Activated T-helper 1 cell treated with anti-CD3 and anti-CD28 coated beads, Interleukin-12 subunit alpha, Interleukin-12 subunit beta, Interleukin-2, Interleukin-4 antibody, amounts not matched to agents 30 ng/mL and 10 ng/mL and 1 ng/mL, durations not matched to agents 14 hours and 24 hours and 36 hours (primary cell): ENCODE results near the gene CCDC61. TPM values are rescaled to one million over a fixed set of nuclear protein-coding genes. Genes with fewer than 3 reads are reported as not detected.

Source experiments
- DNase-seq: peaks from one replicate; pipeline ENCODE4 v3.0.0; 2021; ENCODE audit warnings: low spot score
- H3K27ac Mint-ChIP-seq: one replicate; pipeline ENCODE4 v1.8.0; 2021; ENCODE audit warnings: mild to moderate bottlenecking, mixed read lengths
- H3K27me3 Mint-ChIP-seq: one replicate; pipeline ENCODE4 v1.8.0; 2022; ENCODE audit warnings: mild to moderate bottlenecking, moderate library complexity, mixed read lengths; ENCODE audit not compliant: insufficient read depth
- H3K36me3 Mint-ChIP-seq: one replicate; pipeline ENCODE4 v1.8.0; 2021; ENCODE audit warnings: low read depth, mixed read lengths
- H3K4me1 Mint-ChIP-seq: one replicate; pipeline ENCODE4 v1.8.0; 2021; ENCODE audit warnings: low read depth, mixed read lengths
- H3K4me3 Mint-ChIP-seq: one replicate; pipeline ENCODE4 v1.8.0; 2021; ENCODE audit warnings: mild to moderate bottlenecking, moderate library complexity, mixed read lengths
- H3K9me3 Mint-ChIP-seq: one replicate; pipeline ENCODE4 v1.8.0; 2021; ENCODE audit warnings: mixed read lengths
- intact Hi-C: fragments of 100-400 bp; cut with micrococcal nuclease; formaldehyde crosslinking; loops from one replicate; pipeline ENCODE4 v1.15.1; 2024
- total RNA-seq: library from RNA; stranded (reverse); gene quantifications from 2 replicates; pipeline ENCODE4 v1.2.3, GENCODE V29; 2022

CCDC61 gene
- total RNA-seq, 1 donor from 2014 or later, result 24.0 TPM

DNA sequence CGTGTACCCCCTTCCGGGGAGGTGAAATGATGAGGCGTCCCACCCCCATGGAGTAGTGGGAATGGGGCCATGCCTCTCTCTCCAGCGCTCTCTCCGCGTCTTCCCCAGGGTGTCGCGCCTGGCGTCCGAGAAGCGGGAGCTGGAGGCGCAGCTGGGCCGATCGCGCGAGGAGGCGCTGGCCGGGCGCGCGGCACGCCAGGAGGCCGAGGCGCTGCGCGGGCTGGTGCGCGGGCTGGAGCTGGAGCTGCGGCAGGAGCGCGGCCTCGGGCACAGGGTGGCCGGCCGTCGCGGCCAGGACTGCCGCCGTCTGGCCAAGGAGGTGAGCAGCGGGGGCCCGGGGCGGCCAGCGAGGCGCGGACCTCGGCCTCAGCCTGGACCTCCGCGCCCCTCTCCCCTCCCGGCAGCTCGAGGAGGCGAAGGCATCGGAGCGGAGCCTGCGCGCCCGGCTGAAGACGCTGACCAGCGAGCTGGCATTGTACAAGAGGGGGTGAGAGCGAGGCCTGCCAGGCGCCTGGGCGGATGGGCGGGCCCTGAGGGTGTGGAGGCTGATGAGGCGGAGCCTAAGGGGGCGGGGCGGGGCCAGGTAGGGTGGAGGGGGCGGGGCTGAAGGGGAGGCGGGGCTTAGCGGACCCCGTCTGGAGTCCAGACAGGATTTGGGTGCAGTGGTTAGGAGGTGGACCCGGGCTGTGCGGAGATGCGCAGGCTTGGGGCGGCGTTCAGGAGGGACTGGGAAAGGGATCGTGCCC lies 19.8 kb downstream of the CCDC61 start:
- peak; percentile 50 for DNase-seq
- Mint-ChIP-seq H3K9me3 (no peaks in the 10 kb centered on the region), H3K4me1 (peaks cover 15% of the 10 kb centered on the region), H3K27ac (no peak overlapping the region), H3K36me3 (peaks cover 2% of the 10 kb centered on the region), H3K4me3 (peak overlapping the region; percentile 79), H3K27me3 (peaks cover 12% of the 10 kb centered on the region)
- intact Hi-C loops, result loop anchor here (5.0 kb wide), 4 partner anchors 88 to 238 kb away; partner anchors contain the start of genes FOXA3, MYPOP and SYMPK

DNA sequence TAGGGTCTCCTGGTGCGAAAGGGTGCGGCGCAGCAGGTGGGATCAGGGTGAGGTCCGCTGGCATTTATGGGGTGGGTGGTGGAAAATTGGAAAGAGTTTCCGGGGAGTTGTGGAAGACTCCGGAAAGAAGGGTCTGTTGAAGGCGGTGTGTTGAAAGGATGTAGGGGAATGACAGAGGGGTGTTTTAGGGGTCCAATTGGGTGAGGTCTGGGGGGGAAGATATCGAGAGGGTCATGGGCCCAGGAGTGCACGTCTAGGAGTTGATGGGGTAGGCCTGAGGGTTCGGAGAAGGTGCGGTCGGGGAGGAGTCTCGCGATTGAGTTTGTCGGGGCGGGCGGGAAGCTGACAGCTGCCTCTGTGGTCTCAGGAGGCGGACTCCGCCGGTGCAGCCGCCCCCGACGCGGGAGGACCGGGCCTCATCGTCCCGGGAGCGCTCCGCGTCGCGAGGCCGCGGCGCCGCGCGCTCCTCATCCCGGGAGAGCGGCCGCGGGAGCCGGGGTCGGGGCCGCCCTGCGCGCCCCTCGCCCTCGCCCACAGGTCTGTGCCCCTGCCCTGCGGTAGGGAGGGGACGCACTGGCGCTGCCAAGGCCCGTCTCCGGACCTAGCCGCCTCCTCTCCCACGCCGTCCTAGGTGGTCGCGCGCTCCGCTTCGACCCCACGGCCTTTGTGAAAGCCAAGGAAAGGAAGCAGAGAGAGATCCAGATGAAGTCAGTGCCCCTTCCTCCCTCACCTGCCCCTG lies 20.6 kb downstream of the CCDC61 start:
- Mint-ChIP-seq H3K9me3 (no peaks in the 10 kb centered on the region), H3K27ac (peak overlapping the region; percentile 78), H3K36me3 (peaks cover 2% of the 10 kb centered on the region), H3K4me3 (peak overlapping the region; percentile 89), H3K4me1 (peaks cover 15% of the 10 kb centered on the region), H3K27me3 (peaks cover 12% of the 10 kb centered on the region)
- intact Hi-C loops, result loop anchor here (1.0 to 5.0 kb wide), 5 partner anchors 21 to 239 kb away; partner anchors contain the start of genes CCDC61, FOXA3, MYPOP and SYMPK
- peak; percentile 24 for DNase-seq

- peak overlapping the region; percentile 89 for H3K4me3 Mint-ChIP-seq
- peak; percentile 74 for DNase-seq
- intact Hi-C loops, result loop anchor here (1.0 to 5.0 kb wide), 5 partner anchors 21 to 239 kb away; partner anchors contain the start of genes CCDC61, FOXA3, MYPOP and SYMPK
- H3K4me1 Mint-ChIP-seq, result peaks cover 15% of the 10 kb centered on the region
- H3K27me3 Mint-ChIP-seq, result peaks cover 12% of the 10 kb centered on the region
- peaks cover 2% of the 10 kb centered on the region for H3K36me3 Mint-ChIP-seq
- no peaks in the 10 kb centered on the region for H3K9me3 Mint-ChIP-seq
- peak overlapping the region; percentile 78 for H3K27ac Mint-ChIP-seq
These were observed 21.3 kb downstream of the CCDC61 start for GRCh38 chr19:46016426-46017094.

GRCh38 chr19:46017095-46017429 lies 21.8 kb downstream of the CCDC61 start:
- H3K4me1 Mint-ChIP-seq, result peaks cover 15% of the 10 kb centered on the region
- peaks cover 2% of the 10 kb centered on the region for H3K36me3 Mint-ChIP-seq
- no peak for DNase-seq
- intact Hi-C loops, result loop anchor here (5.0 kb wide), 4 partner anchors 90 to 240 kb away; partner anchors contain the start of genes FOXA3, MYPOP and SYMPK
- peak overlapping the region; percentile 34 for H3K27ac Mint-ChIP-seq
- H3K9me3 Mint-ChIP-seq, result no peaks in the 10 kb centered on the region
- peaks cover 12% of the 10 kb centered on the region for H3K27me3 Mint-ChIP-seq
- peak overlapping the region; percentile 60 for H3K4me3 Mint-ChIP-seq

GRCh38 chr19:46017874-46018675 lies 22.8 kb downstream of the CCDC61 start:
- no peaks in the 10 kb centered on the region for H3K9me3 Mint-ChIP-seq
- no peak for DNase-seq
- H3K4me1 Mint-ChIP-seq, result peaks cover 15% of the 10 kb centered on the region
- peaks cover 2% of the 10 kb centered on the region for H3K36me3 Mint-ChIP-seq
- H3K4me3 Mint-ChIP-seq, result no peak overlapping the region
- H3K27me3 Mint-ChIP-seq, result peaks cover 15% of the 10 kb centered on the region
- no peak overlapping the region for H3K27ac Mint-ChIP-seq
- intact Hi-C loops, result loop anchor here (5.0 kb wide), 4 partner anchors 91 to 241 kb away; partner anchors contain the start of genes FOXA3, MYPOP and SYMPK

GRCh38 chr19:46018729-46019251 lies 23.5 kb downstream of the CCDC61 start:
- Mint-ChIP-seq H3K4me1 (peaks cover 15% of the 10 kb centered on the region), H3K27me3 (peaks cover 17% of the 10 kb centered on the region), H3K4me3 (no peak overlapping the region), H3K36me3 (peaks cover 2% of the 10 kb centered on the region), H3K9me3 (no peaks in the 10 kb centered on the region), H3K27ac (no peak overlapping the region)
- intact Hi-C loops, result loop anchor here (5.0 kb wide), 4 partner anchors 91 to 241 kb away; partner anchors contain the start of genes FOXA3, MYPOP and SYMPK
- no peak for DNase-seq

DNA sequence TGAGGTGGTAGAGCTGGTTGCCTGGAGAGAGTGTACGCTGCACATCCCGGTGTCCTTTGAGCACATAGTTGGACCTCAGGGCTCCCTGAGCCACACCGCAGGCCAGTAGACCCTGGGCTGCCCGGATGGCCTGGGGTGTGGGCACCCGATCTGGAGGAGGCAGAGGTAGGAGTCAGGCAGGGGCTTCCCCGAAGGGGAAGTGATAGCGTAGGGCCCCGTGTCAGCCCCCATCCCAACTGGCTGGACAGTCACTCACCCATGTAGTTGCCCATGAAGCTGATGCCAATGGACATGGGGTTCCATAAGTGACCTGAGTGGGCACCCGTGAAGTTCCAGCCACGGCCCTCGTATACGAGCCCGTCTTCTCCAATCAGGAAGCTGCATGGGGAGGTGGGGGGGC lies 24.0 kb downstream of the CCDC61 start:
- H3K27me3 Mint-ChIP-seq, result peaks cover 19% of the 10 kb centered on the region
- H3K36me3 Mint-ChIP-seq, result peaks cover 2% of the 10 kb centered on the region
- H3K9me3 Mint-ChIP-seq, result no peaks in the 10 kb centered on the region
- H3K4me3 Mint-ChIP-seq, result no peak overlapping the region
- no peak for DNase-seq
- no peak overlapping the region for H3K27ac Mint-ChIP-seq
- H3K4me1 Mint-ChIP-seq, result peaks cover 14% of the 10 kb centered on the region
- intact Hi-C loops, result loop anchor here (5.0 kb wide), 4 partner anchors 92 to 242 kb away; partner anchors contain the start of genes FOXA3, MYPOP and SYMPK

DNA sequence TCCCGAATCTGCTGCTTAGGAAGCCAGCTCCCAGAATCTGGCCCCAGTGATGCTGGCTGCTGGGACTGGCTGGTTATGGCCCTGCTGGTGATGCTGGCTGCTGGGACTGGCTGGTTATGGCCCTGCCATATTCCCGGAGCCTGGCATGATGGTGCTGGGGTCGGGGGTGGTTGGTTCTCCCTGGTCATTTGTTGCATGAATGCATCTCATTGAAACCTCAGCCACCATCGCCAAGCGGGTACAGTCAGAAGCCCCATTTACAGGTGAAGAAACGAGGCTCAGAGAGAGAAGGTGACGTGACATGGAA lies 25.5 kb downstream of the CCDC61 start:
- H3K27me3 Mint-ChIP-seq, result peaks cover 11% of the 10 kb centered on the region
- intact Hi-C loops, result no loop called here
- no peak for DNase-seq
- no peak overlapping the region for H3K27ac Mint-ChIP-seq
- peaks cover 5% of the 10 kb centered on the region for H3K4me1 Mint-ChIP-seq
- H3K4me3 Mint-ChIP-seq, result no peak overlapping the region
- no peaks in the 10 kb centered on the region for H3K9me3 Mint-ChIP-seq
- H3K36me3 Mint-ChIP-seq, result peaks cover 2% of the 10 kb centered on the region

DNA sequence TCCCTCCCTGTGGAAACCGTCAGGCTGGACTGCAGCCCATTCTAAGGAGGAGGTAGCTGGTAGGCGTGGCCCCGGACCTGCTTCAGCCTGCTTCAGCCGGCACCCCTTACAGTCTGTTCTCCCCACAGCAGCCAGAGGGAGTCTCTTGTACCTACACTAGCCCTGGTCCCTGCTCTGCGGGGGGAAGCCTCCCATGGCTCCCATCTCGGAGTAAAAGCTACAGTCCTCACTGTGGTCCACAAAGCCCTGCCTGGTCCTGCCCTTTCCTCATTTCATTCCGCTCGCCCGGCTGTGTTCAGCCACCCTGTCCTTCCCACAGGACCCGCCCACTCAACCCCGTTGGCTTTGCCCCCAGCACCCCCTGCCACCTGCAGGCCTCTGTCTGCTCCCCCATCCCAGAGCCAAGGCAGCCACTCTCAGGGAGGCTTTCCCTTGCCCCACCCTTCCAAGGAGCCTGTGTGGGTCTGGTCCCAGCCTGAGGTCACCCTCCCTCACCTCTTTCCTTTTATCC lies 26.3 kb downstream of the CCDC61 start:
- H3K27ac Mint-ChIP-seq, result no peak overlapping the region
- peaks cover 7% of the 10 kb centered on the region for H3K4me1 Mint-ChIP-seq
- H3K4me3 Mint-ChIP-seq, result no peak overlapping the region
- no peak for DNase-seq
- no peaks in the 10 kb centered on the region for H3K36me3 Mint-ChIP-seq
- H3K27me3 Mint-ChIP-seq, result peaks cover 13% of the 10 kb centered on the region
- no peaks in the 10 kb centered on the region for H3K9me3 Mint-ChIP-seq
- intact Hi-C loops, result no loop called here

DNA sequence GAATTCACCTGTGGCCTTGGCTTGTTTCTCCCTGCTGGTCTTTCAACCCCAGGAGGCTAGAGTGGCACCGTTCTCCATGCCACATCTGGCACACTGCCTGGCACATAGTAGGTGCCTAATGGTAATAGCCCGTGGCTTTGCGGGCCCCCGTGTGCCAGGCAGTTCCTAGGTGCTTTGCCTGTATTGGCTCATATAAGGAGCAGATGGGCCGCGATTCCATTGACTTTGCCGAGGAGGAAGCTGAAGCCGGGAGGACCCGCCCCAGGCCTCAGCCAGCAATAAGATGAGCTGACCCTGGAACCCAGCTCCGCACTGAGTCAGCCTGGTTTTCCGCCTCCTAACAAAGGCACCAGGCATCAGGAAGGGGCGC lies 26.8 kb downstream of the CCDC61 start:
- Mint-ChIP-seq H3K27me3 (peaks cover 13% of the 10 kb centered on the region), H3K4me1 (peaks cover 10% of the 10 kb centered on the region), H3K27ac (no peak overlapping the region), H3K9me3 (no peaks in the 10 kb centered on the region), H3K36me3 (no peaks in the 10 kb centered on the region), H3K4me3 (no peak overlapping the region)
- intact Hi-C loops, result no loop called here
- no peak for DNase-seq

GRCh38 chr19:46022431-46023310 lies 27.4 kb downstream of the CCDC61 start, which contains the start of gene PGLYRP1:
PGLYRP1 (minus strand) TSS chr19:46023053; CDS start chr19:46023021, 32 bp downstream.
- Mint-ChIP-seq H3K27me3 (peaks cover 13% of the 10 kb centered on the region), H3K36me3 (no peaks in the 10 kb centered on the region), H3K4me1 (peaks cover 10% of the 10 kb centered on the region), H3K9me3 (no peaks in the 10 kb centered on the region), H3K27ac (no peak within 1 kb of the TSS), H3K4me3 (no peak within 1 kb of the TSS)
- intact Hi-C loops, result no loop called here
- no peak for DNase-seq
